Cerebellar nuclear complex (tissue), 1 donor: ENCODE results near the gene WNT7B.
"Not testable (repeated sequence)": the region's sequence is repeated elsewhere in the genome, so short reads cannot be mapped to it uniquely, and the experiment has no call there.

Experiments
- DNase-seq, 2 experiments: peaks; one replicate each; lab custom pipeline; 2025; lab: John Stamatoyannopoulos, UW

Gene WNT7B

GRCh38 chr22:46008291-46008690 lies 31.3 kb upstream of the WNT7B start:
- DNase-seq = no peak

GRCh38 chr22:46007848-46008261 lies 30.9 kb upstream of the WNT7B start:
- peak in 1 of 2 experiments; percentile 57 for DNase-seq

GRCh38 chr22:46007003-46007847 lies 30.3 kb upstream of the WNT7B start:
- DNase-seq = no peak

- peak in 1 of 2 experiments; percentile 67 for DNase-seq
Observed at GRCh38 chr22:46006379-46007002, 29.5 kb upstream of the WNT7B start.

- DNase-seq = not testable (repeated sequence)
Observed at GRCh38 chr22:46005116-46005705, 28.2 kb upstream of the WNT7B start.

- no peak for DNase-seq
Observed at GRCh38 chr22:46004105-46004866, 27.3 kb upstream of the WNT7B start.

GRCh38 chr22:46003271-46004091 lies 26.5 kb upstream of the WNT7B start:
- no peak for DNase-seq

GRCh38 chr22:46002757-46003270 lies 25.9 kb upstream of the WNT7B start:
- DNase-seq = no peak

GRCh38 chr22:46001426-46002106 lies 24.6 kb upstream of the WNT7B start:
- DNase-seq = no peak

GRCh38 chr22:46001046-46001425 lies 24.1 kb upstream of the WNT7B start:
- no peak for DNase-seq

GRCh38 chr22:46000081-46001027 lies 23.4 kb upstream of the WNT7B start:
- no peak for DNase-seq

GRCh38 chr22:45999379-45999971 lies 22.5 kb upstream of the WNT7B start:
- DNase-seq = peak; percentile 40 to 52

GRCh38 chr22:45998638-45999378 lies 21.8 kb upstream of the WNT7B start:
- no peak for DNase-seq

- peak; percentile 33 to 68 for DNase-seq
Observed at GRCh38 chr22:45997777-45998637, 21.0 kb upstream of the WNT7B start.

- DNase-seq = no peak
Observed at GRCh38 chr22:45997077-45997776, 20.3 kb upstream of the WNT7B start.

- no peak for DNase-seq
Observed at GRCh38 chr22:45996241-45997076, 19.5 kb upstream of the WNT7B start.
